GM10266 (cell line): ENCODE data around the gene KRTAP19-3.

Experiments used
- DNase-seq: peaks from one replicate; pipeline ENCODE4 v3.0.0; 2012; ENCODE audit errors: extremely low spot score
- TF ChIP-seq, protein P1 (sequence below): IDR thresholded peaks from 2 replicates; pipeline ENCODE4 v1.5.1; 2012; ENCODE audit warnings: mild to moderate bottlenecking, low read depth; ENCODE audit not compliant: control insufficient read depth, insufficient read depth; ENCODE audit errors: missing control alignments

KRTAP19-3 gene

GRCh38 chr21:30486180-30486579, 5.6 kb downstream of the KRTAP19-3 start:
- TF ChIP-seq, protein P1, sequence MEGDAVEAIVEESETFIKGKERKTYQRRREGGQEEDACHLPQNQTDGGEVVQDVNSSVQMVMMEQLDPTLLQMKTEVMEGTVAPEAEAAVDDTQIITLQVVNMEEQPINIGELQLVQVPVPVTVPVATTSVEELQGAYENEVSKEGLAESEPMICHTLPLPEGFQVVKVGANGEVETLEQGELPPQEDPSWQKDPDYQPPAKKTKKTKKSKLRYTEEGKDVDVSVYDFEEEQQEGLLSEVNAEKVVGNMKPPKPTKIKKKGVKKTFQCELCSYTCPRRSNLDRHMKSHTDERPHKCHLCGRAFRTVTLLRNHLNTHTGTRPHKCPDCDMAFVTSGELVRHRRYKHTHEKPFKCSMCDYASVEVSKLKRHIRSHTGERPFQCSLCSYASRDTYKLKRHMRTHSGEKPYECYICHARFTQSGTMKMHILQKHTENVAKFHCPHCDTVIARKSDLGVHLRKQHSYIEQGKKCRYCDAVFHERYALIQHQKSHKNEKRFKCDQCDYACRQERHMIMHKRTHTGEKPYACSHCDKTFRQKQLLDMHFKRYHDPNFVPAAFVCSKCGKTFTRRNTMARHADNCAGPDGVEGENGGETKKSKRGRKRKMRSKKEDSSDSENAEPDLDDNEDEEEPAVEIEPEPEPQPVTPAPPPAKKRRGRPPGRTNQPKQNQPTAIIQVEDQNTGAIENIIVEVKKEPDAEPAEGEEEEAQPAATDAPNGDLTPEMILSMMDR = no peak
- no peak for DNase-seq

- DNase-seq = no peak
- TF ChIP-seq, protein P1 = no peak
Measured at GRCh38 chr21:30482130-30482529, 9.7 kb downstream of the KRTAP19-3 start.

GRCh38 chr21:30480145-30480544, 11.7 kb downstream of the KRTAP19-3 start, which contains the start of gene KRTAP19-1:
Gene KRTAP19-1 (minus strand): TSS chr21:30480367. CDS start chr21:30480317, 50 bp downstream.
- TF ChIP-seq, protein P1 = no peak
- no peak for DNase-seq

GRCh38 chr21:30479259-30479658, 12.6 kb downstream of the KRTAP19-3 start:
- TF ChIP-seq, protein P1 = no peak

DNA sequence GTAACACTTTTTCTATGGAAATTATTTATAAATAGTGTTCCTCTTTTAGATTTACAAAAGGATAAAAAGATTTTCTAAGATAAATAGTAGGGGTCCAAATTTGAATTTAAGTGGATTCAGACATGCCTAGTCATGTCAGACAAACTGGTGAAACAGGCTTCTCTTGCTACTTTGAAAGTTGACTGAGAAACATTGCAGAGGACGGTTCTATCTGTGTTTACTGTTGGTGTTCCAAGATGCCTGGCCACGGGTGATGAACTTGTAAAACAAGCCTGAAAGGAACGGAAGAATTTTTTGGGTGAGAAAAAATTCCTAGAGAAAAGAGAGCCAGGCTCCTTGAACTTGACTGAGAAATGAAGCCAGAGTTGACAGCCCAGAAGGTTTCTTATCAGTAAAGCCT, 13.8 kb downstream of the KRTAP19-3 start:
- no peak for DNase-seq
- TF ChIP-seq, protein P1 = no peak

More at GRCh38 chr21:30479259-30479658, 12.6 kb downstream of the KRTAP19-3 start:
- DNase-seq = no peak

GRCh38 chr21:30468900-30469714, 22.7 kb downstream of the KRTAP19-3 start:
- TF ChIP-seq, protein P1 = no peak
- DNase-seq = no peak

GRCh38 chr21:30463713-30464112, 28.1 kb downstream of the KRTAP19-3 start:
- TF ChIP-seq, protein P1 = peak; percentile 35
- no peak for DNase-seq
